HL-60 (cell line): ENCODE results near the gene HLA-G.

Experiments used
- CTCF ChIP-seq: IDR thresholded peaks from one replicate; pipeline ENCODE4 v1.5.1; 2011; ENCODE audit warnings: low read length, control low read depth, inconsistent platforms; ENCODE audit not compliant: insufficient read depth
- GABPA ChIP-seq: IDR thresholded peaks from 2 replicates; pipeline ENCODE4 v1.6.1; 2012; ENCODE audit warnings: low read depth
- POLR2AphosphoS5 ChIP-seq: IDR thresholded peaks from 2 replicates; pipeline ENCODE4 v1.6.1; 2012; ENCODE audit warnings: low read depth
- REST ChIP-seq: IDR thresholded peaks from 2 replicates; pipeline ENCODE4 v1.6.1; 2012; ENCODE audit warnings: low read depth; ENCODE audit not compliant: insufficient replicate concordance

- TF ChIP-seq REST (no peak), CTCF (no peak), POLR2AphosphoS5 (no peak), GABPA (no peak)
Observed at GRCh38 chr6:29789176-29789575, 38.4 kb upstream of the HLA-G start.
